Iris pigment epithelial cell (primary cell): ENCODE results near the gene RALGAPA1.

Experiments
- DNase-seq: peaks from one replicate; pipeline ENCODE4 v3.0.0-alpha.2; 2011; ENCODE audit warnings: low read depth

RALGAPA1 gene

DNA sequence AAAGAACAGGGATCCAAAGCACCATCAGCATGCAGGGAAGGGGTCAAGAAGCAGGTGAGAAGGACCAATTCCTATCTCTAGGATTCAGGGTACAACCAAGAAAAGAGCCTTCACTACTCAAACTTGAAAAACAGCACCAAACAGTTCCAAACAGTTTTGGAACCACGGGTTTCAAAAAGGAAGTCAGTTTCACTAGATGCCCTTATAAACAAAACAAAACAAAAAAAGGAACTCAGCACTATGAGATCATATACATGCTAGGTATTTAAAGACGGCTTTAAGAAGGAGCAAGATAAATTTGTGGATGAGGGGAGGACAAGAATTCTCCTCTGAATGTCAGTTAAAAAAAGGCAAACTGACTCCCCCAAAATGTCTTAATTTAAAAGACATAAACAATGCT is 269.1 kb downstream of the RALGAPA1 start:
- no peak for DNase-seq

- DNase-seq: no peak
Measured at GRCh38 chr14:35535483-35536112, 273.5 kb downstream of the RALGAPA1 start.

DNA sequence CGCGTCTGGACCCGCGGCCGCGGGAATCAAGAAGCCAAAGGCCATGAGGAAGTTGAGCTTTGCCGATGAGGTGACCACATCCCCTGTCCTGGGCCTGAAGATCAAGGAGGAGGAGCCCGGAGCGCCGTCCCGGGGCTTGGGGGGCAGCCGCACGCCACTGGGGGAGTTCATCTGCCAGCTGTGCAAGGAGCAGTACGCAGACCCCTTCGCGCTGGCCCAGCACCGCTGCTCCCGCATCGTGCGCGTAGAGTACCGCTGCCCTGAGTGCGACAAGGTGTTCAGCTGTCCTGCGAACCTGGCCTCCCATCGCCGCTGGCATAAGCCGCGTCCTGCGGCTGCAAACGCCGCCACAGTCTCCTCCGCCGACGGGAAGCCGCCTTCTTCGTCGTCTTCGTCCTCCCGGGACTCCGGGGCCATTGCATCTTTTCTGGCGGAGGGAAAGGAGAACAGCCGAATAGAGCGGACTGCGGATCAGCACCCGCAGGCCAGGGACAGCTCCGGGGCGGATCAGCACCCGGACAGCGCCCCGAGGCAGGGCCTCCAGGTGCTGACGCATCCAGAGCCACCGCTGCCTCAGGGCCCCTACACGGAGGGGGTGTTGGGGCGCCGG is 274.1 kb downstream of the RALGAPA1 start:
- DNase-seq: peak; percentile 72

DNA sequence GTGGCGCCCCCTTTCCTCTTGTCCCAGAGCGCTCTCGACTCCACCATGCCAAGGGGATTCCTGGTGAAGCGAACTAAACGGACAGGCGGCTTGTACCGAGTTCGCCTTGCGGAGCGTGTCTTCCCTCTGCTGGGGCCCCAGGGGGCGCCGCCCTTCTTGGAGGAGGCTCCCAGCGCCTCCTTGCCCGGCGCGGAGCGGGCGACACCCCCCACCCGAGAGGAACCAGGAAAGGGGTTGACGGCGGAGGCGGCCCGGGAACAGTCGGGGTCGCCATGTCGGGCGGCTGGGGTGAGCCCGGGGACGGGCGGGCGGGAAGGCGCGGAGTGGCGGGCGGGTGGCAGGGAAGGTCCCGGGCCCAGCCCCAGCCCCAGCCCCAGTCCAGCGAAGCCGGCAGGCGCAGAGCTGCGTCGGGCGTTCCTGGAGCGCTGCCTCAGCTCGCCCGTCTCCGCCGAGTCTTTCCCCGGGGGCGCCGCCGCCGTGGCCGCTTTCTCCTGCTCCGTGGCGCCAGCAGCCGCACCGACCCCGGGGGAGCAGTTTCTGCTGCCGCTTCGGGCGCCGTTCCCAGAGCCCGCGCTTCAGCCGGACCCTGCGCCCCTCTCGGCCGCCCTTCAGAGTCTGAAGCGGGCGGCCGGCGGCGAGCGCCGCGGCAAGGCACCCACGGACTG is 274.8 kb downstream of the RALGAPA1 start:
- peak; percentile 28 for DNase-seq

DNA sequence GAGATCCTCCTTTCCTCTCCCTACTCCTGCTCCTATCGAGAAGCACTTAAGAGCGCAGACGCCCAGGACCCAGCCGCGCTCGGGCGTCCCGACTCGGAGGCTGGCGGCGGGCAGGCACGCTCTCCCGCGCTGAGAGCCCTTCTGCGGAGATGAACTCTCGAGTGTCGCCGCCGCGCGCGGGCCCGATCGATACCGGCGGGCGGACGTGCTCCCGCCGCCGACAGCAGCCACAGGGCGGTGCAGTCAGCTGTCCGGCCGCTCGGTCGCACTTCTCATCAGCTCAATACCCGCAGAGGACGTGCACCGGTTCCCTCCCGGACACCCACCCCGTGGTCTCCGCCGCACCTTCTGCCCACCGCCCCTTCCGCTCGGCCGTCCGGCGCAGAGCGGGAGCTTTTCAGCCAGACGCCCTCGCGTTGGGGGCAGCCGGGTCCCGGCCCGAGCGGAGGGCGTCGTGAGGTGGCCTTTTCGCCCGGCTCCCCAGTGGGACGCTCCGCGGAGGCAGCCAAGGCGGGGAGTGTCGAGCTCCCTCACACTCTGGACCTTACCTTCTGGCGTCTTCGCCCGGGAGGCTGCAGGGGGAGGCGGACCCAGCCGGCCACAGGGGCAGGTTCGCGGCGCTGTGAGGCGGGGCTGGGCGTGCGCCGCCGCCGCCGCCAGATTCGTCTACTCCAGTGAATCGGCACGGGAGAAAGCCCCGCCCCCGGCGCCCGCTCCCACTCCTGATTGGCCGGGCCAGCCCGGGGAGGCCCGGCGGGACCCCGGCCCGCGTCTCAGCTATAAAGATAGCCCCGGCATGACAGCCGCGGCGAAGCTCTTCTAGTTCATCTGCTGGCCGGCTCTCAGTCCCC is 275.5 kb downstream of the RALGAPA1 start, which contains the start of gene INSM2:
Gene INSM2, plus strand, starts transcription at position 808 of the 851 bp plus-strand sequence. CDS start 89 bp downstream, outside the sequence.
- DNase-seq: peak; percentile 66

GRCh38 chr14:35532783-35533356 is 276.2 kb downstream of the RALGAPA1 start:
- DNase-seq: no peak

DNA sequence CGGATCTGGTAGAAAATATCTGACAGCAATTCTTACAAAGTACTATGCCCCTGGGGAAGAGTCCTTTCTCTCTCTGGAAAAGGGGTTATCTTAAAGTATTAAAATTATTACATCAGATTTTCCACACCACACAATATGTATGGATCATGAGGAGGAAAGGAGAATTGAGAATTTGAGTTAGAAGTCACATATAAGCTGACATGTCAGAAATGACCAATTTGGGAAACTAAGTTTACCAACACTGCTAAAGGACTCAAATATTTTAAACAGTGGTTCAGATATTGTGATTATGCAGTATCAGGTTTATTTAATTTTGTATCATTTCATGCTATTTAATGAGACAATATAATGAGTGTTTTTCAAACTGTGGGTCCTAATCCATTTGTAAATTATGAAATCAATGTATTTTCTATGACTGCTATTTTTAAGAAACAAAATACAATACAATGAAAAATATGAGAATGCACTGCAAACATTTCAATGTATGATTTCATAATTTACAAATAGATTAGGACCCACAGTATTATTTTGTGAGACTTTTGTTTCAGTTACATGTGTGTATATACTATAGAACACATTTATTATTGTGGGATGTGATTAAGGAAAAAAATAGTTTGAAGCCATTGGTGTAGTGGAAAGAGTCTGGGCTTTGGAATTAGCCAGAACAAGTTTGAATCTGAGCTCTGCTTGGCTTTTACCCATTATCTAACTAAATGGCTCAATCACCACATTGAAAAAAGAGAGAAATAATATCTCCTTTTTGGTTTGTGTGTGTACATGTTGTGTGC is 276.9 kb downstream of the RALGAPA1 start:
- DNase-seq: no peak

GRCh38 chr14:35526962-35527361 is 282.1 kb downstream of the RALGAPA1 start:
- DNase-seq: no peak

- DNase-seq: no peak
Measured at GRCh38 chr14:35525695-35526094, 283.4 kb downstream of the RALGAPA1 start.

GRCh38 chr14:35519986-35520385 is 289.1 kb downstream of the RALGAPA1 start:
- DNase-seq: no peak

- DNase-seq: no peak
Measured at GRCh38 chr14:35515916-35516315, 293.2 kb downstream of the RALGAPA1 start.

DNA sequence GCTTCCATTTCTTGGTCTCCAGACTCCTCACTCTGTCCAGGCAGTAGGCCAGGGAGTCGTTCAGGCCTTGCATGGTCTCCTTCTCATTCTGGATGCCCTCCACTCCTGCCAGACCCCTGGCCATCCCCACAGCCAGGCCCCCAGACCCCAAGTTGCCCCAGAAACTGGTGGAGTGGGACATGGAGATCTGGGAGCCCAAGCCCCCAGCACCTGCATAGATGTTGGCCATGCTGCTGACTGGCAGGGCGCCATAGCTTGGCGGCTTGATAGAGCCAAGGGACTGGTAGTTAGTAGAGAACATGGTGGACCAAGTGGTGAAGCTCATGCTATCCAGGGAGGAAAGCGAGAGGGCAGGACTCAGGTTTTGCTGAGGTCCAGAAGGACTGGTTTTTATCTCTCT is 296.3 kb downstream of the RALGAPA1 start:
- no peak for DNase-seq

DNA sequence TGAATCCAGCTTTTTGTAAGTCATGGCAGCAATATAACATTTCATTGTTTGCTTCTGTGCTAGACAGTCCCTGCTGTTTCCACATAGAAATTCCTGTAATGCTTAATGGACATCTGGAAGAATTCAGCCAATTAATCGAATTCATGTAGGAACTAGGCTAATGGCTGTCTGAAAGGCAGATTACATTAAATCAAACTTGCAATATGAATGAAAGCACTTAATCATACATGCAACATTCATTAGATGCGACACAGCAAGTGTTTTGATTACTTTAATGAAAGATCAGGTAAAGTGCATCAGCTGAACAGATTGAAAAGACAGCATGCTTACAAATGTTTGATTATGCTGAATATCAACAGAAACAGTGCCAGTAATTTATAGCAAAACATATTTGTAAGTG is 299.2 kb downstream of the RALGAPA1 start:
- no peak for DNase-seq

DNA sequence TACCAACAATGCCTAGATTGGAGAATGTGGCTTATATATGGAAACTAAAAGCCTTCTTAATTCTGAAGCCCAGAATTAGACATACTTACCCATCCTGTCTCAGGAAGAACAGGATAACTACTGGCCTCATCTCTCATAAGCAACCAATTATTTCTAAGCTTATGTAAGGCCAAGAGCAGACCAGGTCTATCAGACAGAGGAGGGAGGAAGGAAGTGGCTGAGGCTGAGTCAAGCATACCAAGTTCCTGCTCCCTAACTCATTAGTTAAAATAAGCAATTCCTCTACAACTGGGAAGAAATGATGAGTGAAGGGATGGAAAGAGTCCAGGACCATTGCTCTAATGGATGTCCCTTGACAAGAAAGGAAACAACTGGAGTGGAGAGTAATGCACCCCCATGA is 302.2 kb downstream of the RALGAPA1 start:
- DNase-seq: peak; percentile 57

DNA sequence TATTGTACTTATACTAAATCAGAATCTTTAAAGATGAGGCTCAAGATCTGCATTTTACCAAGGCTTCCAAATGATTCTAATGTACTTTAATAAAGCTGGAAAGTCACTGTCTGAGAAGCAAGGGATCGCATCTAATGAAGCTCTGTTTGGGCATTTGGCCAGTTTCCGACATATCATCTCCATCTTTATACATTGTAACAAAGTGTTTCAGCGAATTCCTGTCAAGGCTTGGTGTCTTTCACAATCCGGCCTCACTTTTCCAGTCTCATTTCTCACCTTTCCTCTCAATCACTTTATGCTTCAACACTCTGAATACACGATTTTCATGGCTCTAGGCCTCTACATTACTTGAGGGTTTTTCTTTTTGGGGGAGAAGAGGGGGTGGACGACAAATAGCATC is 302.6 kb downstream of the RALGAPA1 start:
- no peak for DNase-seq

- DNase-seq: no peak
Measured at GRCh38 chr14:35504260-35504659, 304.8 kb downstream of the RALGAPA1 start.

DNA sequence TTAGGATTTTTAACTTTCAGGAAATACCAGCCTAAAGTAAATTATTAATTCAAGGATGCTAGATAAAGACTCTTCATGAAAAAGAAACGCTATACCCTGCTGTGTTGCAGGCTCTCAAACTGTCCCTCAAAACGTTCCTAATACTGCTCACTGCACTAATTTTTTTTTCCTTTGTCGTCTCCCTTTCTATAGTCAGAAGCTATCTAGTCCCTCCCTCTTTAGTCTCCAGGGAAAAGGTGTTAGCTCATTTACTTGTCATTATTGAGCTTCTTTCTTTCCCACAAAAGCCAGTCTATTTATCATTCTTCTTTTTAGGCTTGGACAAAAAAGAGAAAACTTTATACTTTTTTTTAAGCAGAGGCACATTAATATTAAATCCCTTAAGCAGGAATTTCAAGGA is 305.4 kb downstream of the RALGAPA1 start:
- DNase-seq: no peak

- no peak for DNase-seq
Measured at GRCh38 chr14:35499180-35499579, 309.9 kb downstream of the RALGAPA1 start.

DNA sequence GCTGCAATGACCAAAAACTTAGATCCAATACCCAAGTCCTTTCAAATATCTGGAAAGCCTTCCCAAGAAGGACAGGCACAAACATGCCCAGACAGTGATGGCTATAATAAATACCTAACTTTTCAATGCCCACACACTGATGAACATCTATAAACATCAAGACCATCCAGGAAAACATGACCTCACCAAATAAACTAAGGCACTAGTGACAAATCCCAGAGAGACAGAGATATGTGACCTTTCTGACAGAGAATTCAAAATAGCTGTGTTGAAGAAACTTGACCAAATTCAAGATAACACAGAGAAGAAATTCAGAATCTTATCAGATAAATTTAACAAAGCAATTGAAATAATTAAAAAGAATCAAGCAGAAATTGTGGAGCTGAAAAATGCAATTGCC is 313.8 kb downstream of the RALGAPA1 start:
- DNase-seq: no peak

- DNase-seq: no peak
Measured at GRCh38 chr14:35492569-35493014, 316.5 kb downstream of the RALGAPA1 start.
